ENCODE results near the gene CDC25B.
A peak's percentile ranks its signal among the peaks of the same experiment; 100 is the strongest.

CDC25B gene

DNA sequence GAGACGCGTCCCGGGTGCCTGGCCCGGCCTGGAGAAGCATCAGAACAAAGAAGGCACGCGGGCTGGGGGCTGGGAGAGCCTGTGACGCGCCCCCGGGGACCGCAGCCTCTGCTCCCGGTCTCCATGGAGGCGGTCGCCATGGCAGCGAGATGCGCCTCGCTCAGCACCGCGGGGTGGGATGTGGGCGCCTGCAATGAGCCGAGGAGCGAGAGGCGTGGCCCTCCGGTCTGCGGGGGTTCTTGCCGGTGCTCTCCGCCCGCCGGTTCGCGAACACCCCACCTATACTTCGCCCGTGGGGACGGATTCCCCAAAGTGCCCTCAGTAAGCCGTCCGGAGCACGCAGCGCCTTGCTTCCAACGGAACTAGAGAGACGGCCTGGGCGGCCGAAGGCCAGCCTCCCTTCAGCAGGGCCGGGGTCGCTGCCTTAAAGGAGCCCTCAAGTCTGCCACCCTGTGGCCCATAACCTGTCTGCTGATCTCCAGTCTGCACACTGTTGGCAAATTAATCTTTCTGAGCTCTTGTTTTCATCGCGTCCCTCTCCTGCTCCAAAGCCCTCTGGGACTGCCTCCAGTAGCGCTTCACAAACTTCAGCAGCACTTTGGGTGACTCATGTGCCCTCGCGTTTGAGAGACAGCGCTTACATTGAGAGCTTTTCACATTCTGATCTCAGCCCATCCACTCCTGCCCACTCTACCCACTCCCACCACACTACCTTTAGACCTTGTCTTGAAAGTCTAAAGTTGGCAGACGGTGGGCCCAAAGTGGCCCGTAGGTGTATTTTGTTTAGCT lies 27.6 kb upstream of the CDC25B start:
- DNase-seq (ENCODE audit: low spot score in 2 of 2) (peak; percentile 74 to 77), ATAC-seq (ENCODE audit: low read depth) (peak; percentile 57)
- no peaks in the 10 kb centered on the region for H3K9me3 Mint-ChIP-seq
- H3K36me3 Mint-ChIP-seq, result no peaks in the 10 kb centered on the region
- peaks cover 18% of the 10 kb centered on the region for H3K4me1 Mint-ChIP-seq
- peaks cover 2% of the 10 kb centered on the region for H3K27me3 Mint-ChIP-seq
- peak overlapping the region; percentile 90 for H3K4me3 Mint-ChIP-seq
- H3K27ac Mint-ChIP-seq, result peak overlapping the region; percentile 89

DNA sequence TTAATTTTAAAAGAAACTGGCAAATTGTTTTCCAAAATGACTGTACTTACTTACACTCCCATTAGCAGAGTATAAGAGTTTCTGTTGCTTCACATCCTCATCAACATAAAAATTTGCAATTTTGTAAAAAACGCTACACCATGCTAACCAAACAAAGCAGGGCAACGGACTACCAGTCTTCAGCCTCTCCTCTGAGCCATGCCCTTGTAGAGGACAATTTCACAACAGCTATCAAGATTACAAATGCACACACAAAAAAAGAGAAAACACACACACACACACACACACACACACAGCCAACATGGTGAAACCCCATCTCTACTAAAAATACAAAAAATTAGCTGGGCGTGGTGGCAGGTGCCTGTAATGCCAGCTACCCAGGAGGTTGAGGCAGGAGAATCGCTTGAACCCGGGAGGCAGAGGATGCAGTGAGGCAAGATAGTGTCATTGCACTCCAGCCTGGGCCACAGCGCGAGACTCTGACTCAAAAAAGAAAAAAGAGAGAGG lies 24.5 kb upstream of the CDC25B start:
- ATAC-seq (ENCODE audit: low read depth) (no peak), DNase-seq (ENCODE audit: low spot score in 2 of 2) (no peak)
- no peaks in the 10 kb centered on the region for H3K9me3 Mint-ChIP-seq
- peaks cover 8% of the 10 kb centered on the region for H3K4me1 Mint-ChIP-seq
- H3K36me3 Mint-ChIP-seq, result no peaks in the 10 kb centered on the region
- peaks cover 2% of the 10 kb centered on the region for H3K27me3 Mint-ChIP-seq
- H3K4me3 Mint-ChIP-seq, result no peak overlapping the region
- no peak overlapping the region for H3K27ac Mint-ChIP-seq

DNA sequence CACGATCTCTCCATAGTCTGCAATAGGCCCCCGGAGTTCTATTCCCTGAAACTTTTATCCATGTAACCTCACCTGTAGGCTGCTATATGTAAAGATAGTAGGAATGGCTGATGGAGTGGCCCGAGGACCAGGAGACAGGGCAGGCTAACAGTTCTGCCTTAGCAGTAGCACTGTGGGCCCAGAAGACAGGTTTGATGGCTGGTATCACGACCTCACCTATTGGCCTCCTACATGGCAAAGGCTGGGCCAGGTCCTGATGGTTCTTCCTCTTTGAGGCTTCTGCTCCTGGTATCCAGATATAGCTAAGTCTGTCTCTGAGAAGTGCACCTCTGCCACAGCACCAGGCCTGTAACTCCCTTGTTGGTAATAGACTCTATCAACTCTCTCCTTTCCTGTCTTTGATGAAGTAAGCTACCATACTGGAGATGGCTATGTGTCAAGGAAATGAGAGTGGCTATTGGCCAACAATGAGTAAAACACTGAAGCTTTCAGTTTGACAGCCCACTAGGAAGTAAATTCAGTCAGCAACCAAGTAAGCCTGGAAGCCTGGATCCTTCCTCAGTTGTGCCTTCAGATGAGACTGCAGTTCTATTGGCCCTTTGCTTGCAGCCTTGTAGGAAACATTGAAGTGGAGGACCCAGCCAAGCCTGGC lies 20.5 kb upstream of the CDC25B start:
- H3K9me3 Mint-ChIP-seq, result no peaks in the 10 kb centered on the region

DNA sequence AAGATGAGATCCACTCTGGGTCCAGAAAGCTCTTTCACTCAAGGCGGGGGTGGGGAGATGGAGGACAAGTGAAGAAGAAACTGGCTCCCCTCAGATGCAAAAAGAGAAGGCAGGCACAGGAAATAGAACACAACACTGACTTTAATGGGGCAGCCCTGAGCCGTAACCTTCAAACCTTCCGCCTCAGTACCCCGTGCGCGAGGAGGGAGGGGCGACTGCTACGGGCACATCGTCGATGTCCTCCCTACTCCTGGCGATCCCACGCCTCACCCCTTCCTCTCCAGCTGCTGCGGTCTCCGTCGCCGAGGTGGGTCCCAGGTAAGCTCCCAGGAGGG lies 18.8 kb upstream of the CDC25B start:
- Mint-ChIP-seq H3K36me3 (no peaks in the 10 kb centered on the region), H3K27ac (no peak overlapping the region), H3K4me3 (peak overlapping the region; percentile 91), H3K9me3 (no peaks in the 10 kb centered on the region), H3K4me1 (peaks cover 30% of the 10 kb centered on the region), H3K27me3 (peaks cover 8% of the 10 kb centered on the region)
- ATAC-seq (ENCODE audit: low read depth) (peak; percentile 53), DNase-seq (ENCODE audit: low spot score in 2 of 2) (no peak)

More for the DNA sequence above, 20.5 kb upstream of the CDC25B start:
- peaks cover 18% of the 10 kb centered on the region for H3K4me1 Mint-ChIP-seq
- H3K4me3 Mint-ChIP-seq, result no peak overlapping the region
- ATAC-seq (ENCODE audit: low read depth) (no peak), DNase-seq (ENCODE audit: low spot score in 2 of 2) (no peak)
- no peak overlapping the region for H3K27ac Mint-ChIP-seq
- peaks cover 10% of the 10 kb centered on the region for H3K27me3 Mint-ChIP-seq
- no peaks in the 10 kb centered on the region for H3K36me3 Mint-ChIP-seq

DNA sequence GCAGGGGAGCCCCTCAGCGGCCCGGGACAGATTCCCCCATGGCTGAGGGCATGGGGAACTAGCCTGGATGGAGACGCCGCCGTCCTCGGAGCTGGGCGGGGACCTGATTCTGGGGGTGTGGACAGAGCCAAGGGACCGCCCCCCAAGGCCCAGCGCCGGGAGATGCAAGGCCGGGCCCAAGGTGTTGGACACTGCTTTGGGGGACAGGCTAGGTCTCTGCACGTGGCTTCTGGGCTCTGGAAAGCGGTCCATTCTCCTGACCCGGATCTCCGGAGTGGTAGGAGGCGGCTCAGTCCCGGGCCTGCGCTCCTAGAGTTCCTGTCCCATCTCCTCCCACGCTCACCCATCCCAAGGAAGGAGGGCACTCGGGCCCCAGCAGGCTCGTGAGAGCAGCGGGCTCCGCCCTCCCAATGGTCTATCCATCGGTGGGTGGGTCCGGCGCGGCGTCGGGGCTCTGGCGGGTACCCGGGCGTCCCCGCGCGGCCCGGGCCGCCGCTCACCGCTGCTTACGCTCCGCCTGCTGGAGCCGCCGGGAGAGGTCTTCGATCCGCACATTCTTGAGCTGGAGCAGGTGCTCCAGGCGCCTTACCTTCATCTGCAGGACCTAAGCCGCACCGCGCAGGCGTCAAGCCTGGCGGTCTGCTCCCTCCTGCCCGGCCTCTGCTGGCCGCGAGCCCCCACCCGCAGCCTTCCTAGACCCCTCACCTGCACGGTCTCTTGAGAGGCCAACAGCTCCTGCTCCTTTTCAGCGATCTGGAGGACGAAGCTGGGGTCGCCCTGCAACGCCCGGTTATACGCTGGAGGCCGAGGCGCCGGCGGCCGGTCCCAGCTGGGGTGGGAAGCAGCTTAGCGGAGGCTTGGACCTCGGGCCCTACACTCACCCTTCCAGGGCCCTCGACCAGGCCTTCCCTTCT lies 18.1 kb upstream of the CDC25B start:
- DNase-seq (ENCODE audit: low spot score in 2 of 2), result no peak
- Mint-ChIP-seq H3K27ac (no peak overlapping the region), H3K4me1 (peaks cover 30% of the 10 kb centered on the region)

DNA sequence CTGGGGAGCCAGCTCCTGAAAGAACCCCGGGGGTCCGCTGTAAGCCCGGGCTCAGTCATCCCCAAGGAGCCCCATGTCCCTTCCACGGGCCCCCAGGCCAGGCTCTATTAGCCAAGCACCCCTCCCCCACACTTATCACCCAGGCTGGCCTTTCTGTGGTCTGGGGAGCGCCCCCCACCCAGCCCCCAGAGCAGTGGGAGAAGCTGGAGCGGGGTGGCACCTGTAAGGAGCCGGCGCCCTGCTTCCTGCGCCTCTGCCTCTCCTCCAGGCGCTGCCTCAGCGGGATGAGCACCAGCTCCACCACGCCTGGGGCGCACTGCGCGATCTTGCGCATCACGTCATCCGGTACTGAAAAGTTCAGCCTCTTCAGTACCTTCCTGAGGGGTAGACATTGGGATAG lies 17.1 kb upstream of the CDC25B start:
- H3K27ac Mint-ChIP-seq, result no peak overlapping the region
- no peaks in the 10 kb centered on the region for H3K9me3 Mint-ChIP-seq
- no peaks in the 10 kb centered on the region for H3K36me3 Mint-ChIP-seq
- peak overlapping the region; percentile 91 for H3K4me3 Mint-ChIP-seq
- ATAC-seq (ENCODE audit: low read depth) (no peak), DNase-seq (ENCODE audit: low spot score in 2 of 2) (no peak)
- peaks cover 8% of the 10 kb centered on the region for H3K27me3 Mint-ChIP-seq
- peaks cover 34% of the 10 kb centered on the region for H3K4me1 Mint-ChIP-seq

More for the DNA sequence above, 18.1 kb upstream of the CDC25B start:
- Mint-ChIP-seq H3K27me3 (peaks cover 8% of the 10 kb centered on the region), H3K36me3 (no peaks in the 10 kb centered on the region), H3K4me3 (peak overlapping the region; percentile 91), H3K9me3 (no peaks in the 10 kb centered on the region)
- peak; percentile 62 for ATAC-seq (ENCODE audit: low read depth)

DNA sequence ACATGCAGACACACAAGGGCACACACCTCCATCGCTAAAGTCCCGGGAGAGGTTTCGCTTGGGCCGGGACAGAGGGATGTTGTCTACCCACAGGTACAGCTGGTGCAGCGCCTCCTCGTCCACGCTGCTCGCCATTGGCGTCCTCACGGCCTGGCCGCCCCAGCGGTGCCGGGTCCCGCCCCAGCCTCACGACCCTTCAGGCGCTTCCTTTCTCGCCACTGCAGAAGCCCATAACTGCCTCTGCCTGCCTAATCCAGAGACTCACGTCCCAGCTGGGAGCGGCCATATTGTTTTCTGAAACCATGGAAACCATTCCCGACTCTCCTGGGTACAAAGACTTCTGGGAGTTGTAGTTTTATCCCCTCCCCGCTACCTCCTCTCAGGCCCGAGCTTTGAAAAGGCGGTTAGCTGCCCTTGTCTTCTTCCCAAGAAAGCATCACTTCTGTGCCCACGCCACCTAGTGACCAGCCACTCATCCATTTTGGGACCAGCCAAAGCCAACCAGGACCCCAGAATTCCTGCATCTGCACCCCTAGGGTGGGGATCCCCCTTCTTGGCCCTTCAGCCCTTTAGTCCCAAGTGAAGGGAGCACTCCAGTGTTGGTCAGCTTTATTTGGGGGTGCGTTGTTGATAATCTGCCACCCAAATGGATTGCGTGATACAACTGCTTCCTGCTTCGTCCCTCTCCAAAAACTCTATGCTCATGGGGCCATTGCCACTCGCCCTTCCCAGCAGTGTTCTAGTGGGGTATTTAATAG lies 14.8 kb upstream of the CDC25B start, which contains the start of gene SPEF1:
Gene SPEF1 (minus strand): TSS at position 296 of the 758 bp plus-strand sequence. CDS start 161 bp downstream, at position 135.
- ATAC-seq (ENCODE audit: low read depth) (peak; percentile 71), DNase-seq (ENCODE audit: low spot score in 2 of 2) (peak in 1 of 2 donors; percentile 41)
- peak within 1 kb of the TSS; percentile 78 for H3K27ac Mint-ChIP-seq
- H3K4me1 Mint-ChIP-seq, result peaks cover 43% of the 10 kb centered on the region
- H3K27me3 Mint-ChIP-seq, result peaks cover 8% of the 10 kb centered on the region
- peaks cover 4% of the 10 kb centered on the region for H3K36me3 Mint-ChIP-seq
- no peaks in the 10 kb centered on the region for H3K9me3 Mint-ChIP-seq
- H3K4me3 Mint-ChIP-seq, result peak within 1 kb of the TSS; percentile 83

DNA sequence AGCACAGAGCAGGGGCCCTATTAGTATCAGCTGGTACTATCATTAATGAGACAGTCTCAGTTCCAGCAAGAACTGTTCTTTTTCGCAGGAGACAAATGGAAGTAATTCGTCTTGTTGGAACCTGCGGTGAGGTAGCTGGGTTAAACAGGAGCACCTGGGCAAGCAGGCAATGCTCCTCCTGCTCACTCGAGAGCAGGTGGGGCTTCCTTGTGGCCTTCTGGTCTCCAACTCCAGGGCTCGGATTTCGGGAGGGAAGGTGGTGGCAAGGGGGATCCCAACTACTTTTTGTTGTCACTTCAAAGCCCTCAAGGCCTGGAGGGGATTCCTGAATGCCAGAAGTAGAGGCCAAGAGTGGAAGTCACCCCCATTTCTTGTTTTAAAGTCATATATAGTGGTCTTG lies 13.5 kb upstream of the CDC25B start:
- ATAC-seq (ENCODE audit: low read depth), result no peak

DNA sequence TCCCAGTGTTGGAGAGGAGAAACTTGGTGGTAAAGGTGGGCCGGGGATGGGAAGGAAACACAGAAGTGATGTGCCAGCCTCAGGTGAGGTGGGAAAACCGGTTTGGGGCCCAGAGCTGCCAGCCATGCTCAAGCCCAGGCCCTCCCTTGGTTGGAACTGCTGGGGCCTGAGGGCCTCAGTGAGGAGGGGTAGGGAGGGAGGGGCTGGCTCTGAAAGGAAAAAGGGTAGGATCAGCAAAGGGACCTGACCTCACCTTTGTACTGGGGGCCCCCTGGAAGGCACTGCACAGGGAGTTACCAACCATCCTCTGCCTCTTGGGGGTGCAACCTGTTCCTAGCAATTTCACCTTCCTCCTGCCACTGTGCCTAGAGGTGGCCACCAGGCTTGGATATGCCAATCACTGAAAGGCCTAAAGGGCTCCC lies 13.0 kb upstream of the CDC25B start:
- Mint-ChIP-seq H3K27ac (no peak overlapping the region), H3K4me1 (peaks cover 38% of the 10 kb centered on the region), H3K36me3 (peaks cover 4% of the 10 kb centered on the region), H3K27me3 (peaks cover 8% of the 10 kb centered on the region), H3K4me3 (no peak overlapping the region), H3K9me3 (no peaks in the 10 kb centered on the region)
- ATAC-seq (ENCODE audit: low read depth), result no peak
- DNase-seq (ENCODE audit: low spot score in 2 of 2), result no peak

More for the DNA sequence above, 13.5 kb upstream of the CDC25B start:
- Mint-ChIP-seq H3K36me3 (peaks cover 4% of the 10 kb centered on the region), H3K9me3 (no peaks in the 10 kb centered on the region), H3K4me1 (peaks cover 37% of the 10 kb centered on the region), H3K4me3 (no peak overlapping the region), H3K27me3 (peaks cover 8% of the 10 kb centered on the region), H3K27ac (no peak overlapping the region)
- DNase-seq (ENCODE audit: low spot score in 2 of 2), result no peak

DNA sequence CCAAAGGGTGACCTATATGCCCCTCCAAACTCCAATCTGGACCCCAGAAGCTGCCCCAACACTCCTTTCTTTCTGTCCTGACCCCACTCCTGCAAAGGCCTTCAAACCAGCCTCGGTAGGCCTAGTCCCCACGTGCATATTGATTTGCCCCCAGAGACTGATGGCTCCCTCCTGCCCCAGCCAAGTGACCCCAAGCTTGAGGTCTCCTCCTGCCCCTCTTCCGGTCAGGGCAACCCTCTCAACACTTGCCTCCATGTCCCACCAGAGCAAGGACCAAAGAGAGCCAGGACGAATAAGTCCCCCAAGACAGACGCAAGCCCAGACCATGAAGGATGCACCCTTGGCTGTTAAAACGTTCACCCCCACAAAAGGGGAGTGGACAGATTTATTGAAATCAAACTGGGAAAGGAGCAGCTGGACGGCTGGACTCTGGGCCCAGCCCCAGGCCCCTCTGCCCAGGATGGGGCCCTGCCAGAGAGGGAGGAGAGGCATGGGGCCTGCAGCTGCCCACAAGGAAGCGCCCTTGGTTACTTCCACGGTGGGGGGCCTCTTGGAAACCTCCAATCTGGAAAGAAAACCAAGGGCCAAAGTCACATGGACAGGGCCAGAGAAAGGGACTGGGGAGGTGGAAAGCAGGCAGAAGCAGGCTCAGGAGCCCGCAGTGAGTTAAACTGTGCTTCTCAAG lies 12.5 kb upstream of the CDC25B start:
- no peak overlapping the region for H3K4me3 Mint-ChIP-seq
- peaks cover 6% of the 10 kb centered on the region for H3K27me3 Mint-ChIP-seq
- H3K9me3 Mint-ChIP-seq, result no peaks in the 10 kb centered on the region
- H3K36me3 Mint-ChIP-seq, result peaks cover 4% of the 10 kb centered on the region
- H3K4me1 Mint-ChIP-seq, result peaks cover 36% of the 10 kb centered on the region
- no peak for ATAC-seq (ENCODE audit: low read depth)
- peak overlapping the region; percentile 51 for H3K27ac Mint-ChIP-seq
- no peak for DNase-seq (ENCODE audit: low spot score in 2 of 2)

DNA sequence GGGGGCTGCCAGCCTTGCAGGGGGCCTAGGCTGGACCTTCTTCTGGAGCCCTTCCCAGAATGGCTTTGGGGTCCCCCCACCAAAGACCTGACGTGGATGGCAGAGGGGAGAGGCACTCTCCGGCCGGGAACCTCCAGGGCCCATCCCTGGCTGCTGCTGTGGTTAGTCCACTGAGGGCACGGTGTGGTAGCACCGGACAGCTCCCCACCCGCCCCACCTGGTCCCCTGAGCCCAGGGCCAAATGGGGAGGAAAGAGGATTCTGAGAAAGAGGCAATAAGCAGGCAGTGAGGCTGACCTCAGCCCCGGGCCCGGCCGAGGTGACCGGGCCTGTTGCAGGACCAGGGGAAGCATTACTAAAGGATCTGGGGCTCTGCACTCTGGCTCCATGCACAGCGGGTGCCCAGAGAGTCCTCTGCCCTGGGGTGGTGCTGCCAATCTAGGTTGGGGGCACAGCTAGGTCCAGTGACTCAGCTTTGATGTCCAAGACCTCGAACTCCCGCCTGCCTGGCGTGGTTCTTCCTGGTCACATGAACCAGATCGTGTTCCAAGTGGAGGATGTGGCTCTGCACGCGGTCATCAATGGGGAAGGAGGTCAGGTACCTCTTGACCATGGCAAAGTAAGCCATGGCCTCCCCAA lies 11.8 kb upstream of the CDC25B start:
- no peak for DNase-seq (ENCODE audit: low spot score in 2 of 2)
- H3K4me3 Mint-ChIP-seq, result peak overlapping the region; percentile 52
- H3K36me3 Mint-ChIP-seq, result peaks cover 4% of the 10 kb centered on the region
- peaks cover 41% of the 10 kb centered on the region for H3K4me1 Mint-ChIP-seq
- ATAC-seq (ENCODE audit: low read depth), result no peak
- no peaks in the 10 kb centered on the region for H3K9me3 Mint-ChIP-seq
- peak overlapping the region; percentile 51 for H3K27ac Mint-ChIP-seq
- peaks cover 4% of the 10 kb centered on the region for H3K27me3 Mint-ChIP-seq

DNA sequence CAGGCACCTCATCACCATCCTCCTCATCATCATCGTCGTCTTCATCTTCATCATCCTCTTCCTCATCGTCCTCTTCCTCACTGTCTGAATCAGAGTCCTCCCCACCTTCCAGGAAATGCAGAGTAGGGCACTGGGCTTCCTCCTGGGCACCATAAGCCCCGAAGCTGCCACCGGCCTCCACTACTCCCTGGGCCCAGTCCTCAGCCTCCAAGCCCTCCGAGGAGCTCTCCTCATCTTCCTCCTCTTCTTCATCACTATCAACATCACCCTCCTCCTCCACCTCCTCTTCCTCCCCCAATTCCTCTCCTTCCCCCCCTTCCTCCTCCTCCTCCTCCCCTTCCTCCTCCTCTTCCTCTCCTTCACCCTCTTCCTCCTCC lies 11.3 kb upstream of the CDC25B start:
- Mint-ChIP-seq H3K4me3 (peak overlapping the region; percentile 52), H3K9me3 (no peaks in the 10 kb centered on the region), H3K36me3 (peaks cover 4% of the 10 kb centered on the region), H3K27me3 (no peaks in the 10 kb centered on the region), H3K4me1 (peaks cover 37% of the 10 kb centered on the region), H3K27ac (no peak overlapping the region)
- ATAC-seq (ENCODE audit: low read depth), result no peak
- no peak for DNase-seq (ENCODE audit: low spot score in 2 of 2)

Data from memory B cell (primary cell).